Right ventricle myocardium inferior (tissue), 1 donor: ENCODE measurements around the gene WDR93. TPM values are rescaled to one million over a fixed set of nuclear protein-coding genes. Genes with fewer than 3 reads are reported as not detected.

Experiments
- total RNA-seq: library from RNA; stranded (reverse); fragmentation: NEBNext Ultra II Directional; extraction: Animal tissue kit (Norgen Biotek cat#: 25700); gene quantifications from one replicate; pipeline ENCODE4 v1.2.1, GENCODE V29; 2021
- donor health status: DM: no; HTN: yes; CAD: no; lungs with severe emphysema.

The WDR93 gene
- total RNA-seq, 1 donor from 2014 or later: not detected

Other genes starting within 250 kb of the WDR93 start
- gene RHCG, start 194.2 kb upstream of the WDR93 start, total RNA-seq: not detected
- gene TICRR, start 115.3 kb upstream of the WDR93 start, total RNA-seq: 0.16 TPM
- gene KIF7, start 35.3 kb upstream of the WDR93 start, total RNA-seq: 2.2 TPM
- 17.6 TPM for gene PLIN1, start 11.4 kb upstream of the WDR93 start, total RNA-seq
- gene PEX11A, start 57 bp upstream of the WDR93 start, total RNA-seq: 13.7 TPM
- gene MESP1, start 60.4 kb downstream of the WDR93 start, total RNA-seq: 7.4 TPM
- 0.51 TPM for gene MESP2, start 85.5 kb downstream of the WDR93 start, total RNA-seq
- gene ANPEP, start 124.0 kb downstream of the WDR93 start, total RNA-seq: 9.4 TPM
- 46.9 TPM for gene AP3S2, start 203.2 kb downstream of the WDR93 start, total RNA-seq
- 12.0 TPM for gene ARPIN, start 222.1 kb downstream of the WDR93 start, total RNA-seq